ENCODE measurements around the gene DARS2. TPM values are rescaled to one million over a fixed set of nuclear protein-coding genes. Genes with fewer than 3 reads are reported as not detected.

DARS2 gene
- total RNA-seq, 1 donor = 15.6 TPM

DNA sequence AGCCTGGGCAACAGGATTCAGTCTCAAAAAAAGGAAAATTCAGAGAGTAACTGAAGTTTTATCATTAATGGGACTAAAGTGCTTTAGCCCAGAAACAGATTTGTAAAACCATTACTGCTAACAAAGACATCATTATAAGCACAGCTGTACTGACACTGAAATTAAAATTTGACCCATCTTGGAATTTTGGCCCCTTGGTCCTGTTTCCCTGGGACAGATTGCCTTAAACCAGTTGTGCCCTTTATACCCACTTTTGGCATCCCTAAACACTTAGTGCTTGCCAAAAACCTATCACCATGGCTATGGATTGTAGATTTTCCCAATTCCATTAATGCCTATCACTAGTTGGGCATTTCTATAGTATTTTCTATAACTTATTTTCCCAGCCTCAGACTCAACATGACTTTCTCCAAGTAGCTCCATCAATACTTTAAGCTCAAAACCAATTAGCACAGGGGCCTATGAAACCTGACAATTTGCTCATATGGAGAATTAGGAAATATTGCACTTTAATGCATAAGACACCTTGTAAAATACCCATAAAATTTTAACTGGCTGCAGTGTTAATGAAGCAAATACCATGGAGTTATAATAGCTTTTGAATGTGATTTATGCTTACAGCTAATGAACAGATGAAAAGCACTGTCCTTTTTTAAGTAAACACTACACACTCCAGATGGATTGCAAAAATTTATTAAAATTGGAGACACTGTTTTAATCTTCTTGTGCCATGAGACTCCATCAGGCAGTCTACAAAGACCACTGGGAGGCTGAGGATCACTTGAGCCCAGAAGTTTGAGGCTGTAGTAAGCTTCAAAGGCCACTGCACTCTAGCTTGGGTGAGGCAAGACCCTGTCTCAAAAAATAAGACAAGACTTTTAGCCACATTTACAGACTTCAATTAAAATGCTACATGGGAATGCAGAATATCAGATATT, 39.0 kb downstream of the DARS2 start:
- peaks cover 27% of the 10 kb centered on the region for H3K79me2 ChIP-seq (ENCODE audit: insufficient read depth, low read length)
- TF ChIP-seq, protein P1, sequence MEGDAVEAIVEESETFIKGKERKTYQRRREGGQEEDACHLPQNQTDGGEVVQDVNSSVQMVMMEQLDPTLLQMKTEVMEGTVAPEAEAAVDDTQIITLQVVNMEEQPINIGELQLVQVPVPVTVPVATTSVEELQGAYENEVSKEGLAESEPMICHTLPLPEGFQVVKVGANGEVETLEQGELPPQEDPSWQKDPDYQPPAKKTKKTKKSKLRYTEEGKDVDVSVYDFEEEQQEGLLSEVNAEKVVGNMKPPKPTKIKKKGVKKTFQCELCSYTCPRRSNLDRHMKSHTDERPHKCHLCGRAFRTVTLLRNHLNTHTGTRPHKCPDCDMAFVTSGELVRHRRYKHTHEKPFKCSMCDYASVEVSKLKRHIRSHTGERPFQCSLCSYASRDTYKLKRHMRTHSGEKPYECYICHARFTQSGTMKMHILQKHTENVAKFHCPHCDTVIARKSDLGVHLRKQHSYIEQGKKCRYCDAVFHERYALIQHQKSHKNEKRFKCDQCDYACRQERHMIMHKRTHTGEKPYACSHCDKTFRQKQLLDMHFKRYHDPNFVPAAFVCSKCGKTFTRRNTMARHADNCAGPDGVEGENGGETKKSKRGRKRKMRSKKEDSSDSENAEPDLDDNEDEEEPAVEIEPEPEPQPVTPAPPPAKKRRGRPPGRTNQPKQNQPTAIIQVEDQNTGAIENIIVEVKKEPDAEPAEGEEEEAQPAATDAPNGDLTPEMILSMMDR (IDR thresholded peaks at IDR 0.05; ENCODE audit: extremely low read depth, low read depth, low read length) = no peak
- no peak overlapping the region for H2AFZ ChIP-seq (ENCODE audit: low read length)
- H3K9me3 ChIP-seq (ENCODE audit: low read depth, low read length) = no peaks in the 10 kb centered on the region
- H3K27ac ChIP-seq (ENCODE audit: low read depth, low read length) = peak overlapping the region; percentile 53
- peaks cover 51% of the 10 kb centered on the region for H4K20me1 ChIP-seq (ENCODE audit: insufficient read depth, low read length)
- H3K4me2 ChIP-seq (ENCODE audit: insufficient read depth, low read length) = peak overlapping the region; percentile 93
- peaks cover 55% of the 10 kb centered on the region for H3K36me3 ChIP-seq (ENCODE audit: insufficient read depth, low read length)
- H3K27me3 ChIP-seq (ENCODE audit: insufficient read depth, low read length) = no peaks in the 10 kb centered on the region
- H3K4me3 ChIP-seq (ENCODE audit: insufficient read depth, low read length) = no peak overlapping the region
- H3K4me1 ChIP-seq (ENCODE audit: insufficient read depth, low read length) = peaks cover 16% of the 10 kb centered on the region
- DNase-seq (ENCODE audit: insufficient read length, low spot score, missing footprints) = no peak

DNA sequence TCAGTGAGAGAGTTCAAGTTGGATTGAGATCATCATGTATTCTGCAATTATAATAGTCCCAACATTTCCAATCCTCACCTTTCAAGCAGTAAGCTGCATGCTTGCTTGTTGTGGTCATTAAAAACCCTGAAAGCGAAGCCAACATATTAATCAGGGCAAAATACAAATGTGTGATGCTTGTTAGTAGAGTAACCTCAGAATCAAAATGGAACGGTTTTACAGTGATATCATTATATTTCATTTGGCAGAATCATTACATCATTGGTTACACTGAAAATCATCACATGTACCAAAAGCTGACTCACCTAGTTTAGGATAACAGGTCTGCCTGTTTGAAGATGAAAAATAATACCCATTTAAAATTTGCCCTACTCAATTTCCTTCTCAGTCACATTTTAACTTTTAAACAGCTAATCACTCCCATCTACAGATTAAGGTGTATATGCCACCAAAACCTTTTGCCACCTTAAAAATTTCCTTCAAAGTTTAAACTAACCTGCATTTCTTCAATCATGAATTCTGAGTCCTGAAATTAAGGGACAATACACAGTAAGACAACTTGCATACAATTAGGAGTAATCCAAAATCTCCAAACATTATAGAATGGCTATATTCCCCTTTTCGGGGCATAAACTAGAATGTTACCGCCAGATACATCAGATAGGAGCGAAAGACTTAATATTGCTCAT, 39.9 kb downstream of the DARS2 start:
- H4K20me1 ChIP-seq (ENCODE audit: insufficient read depth, low read length) = peaks cover 51% of the 10 kb centered on the region
- H3K9me3 ChIP-seq (ENCODE audit: low read depth, low read length) = no peaks in the 10 kb centered on the region
- TF ChIP-seq, protein P1 (IDR thresholded peaks at IDR 0.05; ENCODE audit: extremely low read depth, low read depth, low read length) = no peak
- peak overlapping the region; percentile 53 for H3K27ac ChIP-seq (ENCODE audit: low read depth, low read length)
- peak overlapping the region; percentile 96 for H3K4me3 ChIP-seq (ENCODE audit: insufficient read depth, low read length)
- DNase-seq (ENCODE audit: insufficient read length, low spot score, missing footprints) = no peak
- peaks cover 51% of the 10 kb centered on the region for H3K36me3 ChIP-seq (ENCODE audit: insufficient read depth, low read length)
- peak overlapping the region; percentile 93 for H3K4me2 ChIP-seq (ENCODE audit: insufficient read depth, low read length)
- H2AFZ ChIP-seq (ENCODE audit: low read length) = no peak overlapping the region
- peaks cover 27% of the 10 kb centered on the region for H3K79me2 ChIP-seq (ENCODE audit: insufficient read depth, low read length)
- H3K27me3 ChIP-seq (ENCODE audit: insufficient read depth, low read length) = no peaks in the 10 kb centered on the region
- H3K4me1 ChIP-seq (ENCODE audit: insufficient read depth, low read length) = peaks cover 18% of the 10 kb centered on the region

DNA sequence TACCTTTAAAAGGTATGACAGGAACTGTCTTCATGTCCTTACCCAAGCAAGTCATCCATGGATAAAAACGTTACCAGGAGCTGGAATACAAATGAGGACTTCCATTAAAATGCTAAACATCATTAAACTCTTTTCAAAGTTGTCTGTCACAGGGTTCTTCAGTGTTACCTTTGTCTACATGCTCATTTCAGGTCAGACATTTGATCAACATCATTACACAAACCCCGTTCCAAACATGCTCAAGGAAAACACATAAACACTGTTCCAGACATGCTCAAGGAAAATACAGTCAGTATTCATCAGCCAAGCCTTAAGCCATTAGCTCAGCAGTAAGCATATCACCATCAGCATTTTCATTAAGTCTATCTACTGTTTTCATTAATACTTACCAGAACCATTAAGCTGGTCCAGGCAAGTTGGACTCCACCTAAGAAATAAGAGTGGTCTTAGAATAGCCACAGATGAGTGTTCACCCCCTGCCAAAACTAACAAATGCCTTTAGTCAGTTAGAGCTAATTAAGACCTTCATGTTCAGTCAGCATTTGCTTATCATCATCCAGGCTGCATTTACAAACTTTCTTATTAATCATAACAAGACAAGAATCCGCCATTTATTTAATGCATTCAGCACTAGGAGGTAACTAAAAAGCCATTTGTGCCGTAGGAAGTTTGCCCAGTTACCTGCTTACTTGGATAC, 41.1 kb downstream of the DARS2 start:
- DNase-seq (ENCODE audit: insufficient read length, low spot score, missing footprints) = no peak
- Histone ChIP-seq H2AFZ (ENCODE audit: low read length) (no peak overlapping the region), H3K36me3 (ENCODE audit: insufficient read depth, low read length) (peaks cover 55% of the 10 kb centered on the region), H3K4me3 (ENCODE audit: insufficient read depth, low read length) (peak overlapping the region; percentile 96), H3K27me3 (ENCODE audit: insufficient read depth, low read length) (no peaks in the 10 kb centered on the region), H4K20me1 (ENCODE audit: insufficient read depth, low read length) (peaks cover 51% of the 10 kb centered on the region), H3K4me2 (ENCODE audit: insufficient read depth, low read length) (peak overlapping the region; percentile 93), H3K4me1 (ENCODE audit: insufficient read depth, low read length) (peaks cover 20% of the 10 kb centered on the region), H3K27ac (ENCODE audit: low read depth, low read length) (peak overlapping the region; percentile 85), H3K79me2 (ENCODE audit: insufficient read depth, low read length) (peaks cover 27% of the 10 kb centered on the region), H3K9me3 (ENCODE audit: low read depth, low read length) (no peaks in the 10 kb centered on the region)
- TF ChIP-seq, protein P1 (IDR thresholded peaks at IDR 0.05; ENCODE audit: extremely low read depth, low read depth, low read length) = no peak

Measured in osteoblast (primary cell).